Measurements from ENCODE around the gene ST3GAL3.

Gene ST3GAL3

GRCh38 chr1:43853161-43853921, 146.0 kb downstream of the ST3GAL3 start:
- DNase-seq = no peak

GRCh38 chr1:43854473-43854872, 147.1 kb downstream of the ST3GAL3 start:
- no peak for DNase-seq

GRCh38 chr1:43856188-43856587, 148.9 kb downstream of the ST3GAL3 start:
- no peak for DNase-seq

- no peak for DNase-seq
These were observed 149.8 kb downstream of the ST3GAL3 start for GRCh38 chr1:43857163-43857562.

- DNase-seq = no peak
These were observed 151.0 kb downstream of the ST3GAL3 start for GRCh38 chr1:43858324-43858723.

- DNase-seq = no peak
These were observed 154.0 kb downstream of the ST3GAL3 start for GRCh38 chr1:43861337-43861736.

- DNase-seq = no peak
These were observed 154.8 kb downstream of the ST3GAL3 start for GRCh38 chr1:43861988-43862735.

- peak in 1 of 5 donors; percentile 6 for DNase-seq
These were observed 157.0 kb downstream of the ST3GAL3 start for GRCh38 chr1:43864111-43865045.

- DNase-seq = no peak
These were observed 158.9 kb downstream of the ST3GAL3 start for GRCh38 chr1:43866201-43866600.

GRCh38 chr1:43867976-43868740, 160.8 kb downstream of the ST3GAL3 start:
- peak in 1 of 5 donors; percentile 8 for DNase-seq

GRCh38 chr1:43868741-43869067, 161.4 kb downstream of the ST3GAL3 start:
- no peak for DNase-seq

GRCh38 chr1:43870306-43870705, 163.0 kb downstream of the ST3GAL3 start:
- no peak for DNase-seq

GRCh38 chr1:43871181-43871910, 164.0 kb downstream of the ST3GAL3 start:
- DNase-seq = no peak

GRCh38 chr1:43872280-43872679, 164.9 kb downstream of the ST3GAL3 start:
- no peak for DNase-seq

- no peak for DNase-seq
These were observed 166.5 kb downstream of the ST3GAL3 start for GRCh38 chr1:43873851-43874250.

- no peak for DNase-seq
These were observed 167.4 kb downstream of the ST3GAL3 start for GRCh38 chr1:43874716-43875115.

- no peak for DNase-seq
These were observed 168.0 kb downstream of the ST3GAL3 start for GRCh38 chr1:43875331-43875730.

GRCh38 chr1:43877101-43877500, 169.8 kb downstream of the ST3GAL3 start:
- no peak for DNase-seq

GRCh38 chr1:43878440-43878839, 171.1 kb downstream of the ST3GAL3 start:
- peak in 1 of 5 donors; percentile 6 for DNase-seq

GRCh38 chr1:43878854-43879253, 171.5 kb downstream of the ST3GAL3 start:
- DNase-seq = peak in 1 of 5 donors; percentile 46

GRCh38 chr1:43879414-43879813, 172.1 kb downstream of the ST3GAL3 start:
- no peak for DNase-seq

GRCh38 chr1:43879996-43880395, 172.7 kb downstream of the ST3GAL3 start:
- DNase-seq = no peak
